CD4-positive, alpha-beta memory T cell (primary cell): ENCODE measurements around the gene CHN1. TPM values are rescaled to one million over a fixed set of nuclear protein-coding genes. Genes with fewer than 3 reads are reported as not detected.

ENCODE experiments used
- CTCF ChIA-PET: fragments of 350-600 bp; sonication (Branson Sonifier 250); formaldehyde crosslinking; loops from one replicate; lab custom pipeline; 2021; ENCODE audit warnings: inconsistent platforms; ENCODE audit not compliant: partially characterized antibody; lab: Charles Lee
- POLR2A ChIA-PET: fragments of 350-600 bp; sonication (Branson Sonifier 250); formaldehyde crosslinking; loops from one replicate; lab custom pipeline; 2021; ENCODE audit not compliant: partially characterized antibody; lab: Charles Lee
- DNase-seq, 5 donors: peaks; one replicate each; pipeline versions ENCODE4 v3.0.0 to v3.0.0-alpha.2; 2020 to 2022; ENCODE audit warnings: mixed read lengths in 1 of 5
- H3K27ac ChIP-seq: one replicate; pipeline ENCODE4 v1.7.0; 2013; ENCODE audit warnings: low read depth, low read length
- H3K27me3 ChIP-seq: 2 replicates; pipeline ENCODE4 v1.7.0; 2013; ENCODE audit warnings: mild to moderate bottlenecking, low read length, moderate library complexity; ENCODE audit not compliant: insufficient read depth
- H3K36me3 ChIP-seq: 2 replicates; pipeline ENCODE4 v1.7.0; 2013; ENCODE audit warnings: mild to moderate bottlenecking, low read length, moderate library complexity; ENCODE audit not compliant: insufficient read depth
- H3K4me1 ChIP-seq: 2 replicates; pipeline ENCODE4 v1.7.0; 2013; ENCODE audit warnings: mild to moderate bottlenecking, low read length, moderate library complexity; ENCODE audit not compliant: insufficient read depth
- H3K4me3 ChIP-seq, 2 donors: one replicate each; pipeline ENCODE4 v1.7.0; 2013; ENCODE audit warnings: low read length in 2 of 2, mild to moderate bottlenecking in 1 of 2
- H3K9me3 ChIP-seq, 2 donors: one replicate each; pipeline ENCODE4 v1.7.0; 2013; ENCODE audit warnings: low read length in 2 of 2, control low read depth in 1 of 2; ENCODE audit not compliant: control insufficient read depth in 1 of 2
- H3K27ac Mint-ChIP-seq, 7 donors: one replicate each; pipeline ENCODE4 v1.8.0; 2020 to 2021; ENCODE audit warnings: mixed read lengths in 7 of 7, mild to moderate bottlenecking in 6 of 7, inconsistent platforms in 3 of 7, moderate library complexity in 3 of 7
- H3K27me3 Mint-ChIP-seq, 2 donors: one replicate each; pipeline ENCODE4 v1.8.0; 2020 to 2021; ENCODE audit warnings: mixed read lengths in 2 of 2
- H3K36me3 Mint-ChIP-seq, 2 donors: one replicate each; pipeline ENCODE4 v1.8.0; 2020 to 2021; ENCODE audit warnings: mixed read lengths in 2 of 2, inconsistent platforms in 1 of 2, mild to moderate bottlenecking in 1 of 2
- H3K4me1 Mint-ChIP-seq, 4 donors: one replicate each; pipeline ENCODE4 v1.8.0; 2020 to 2021; ENCODE audit warnings: mixed read lengths in 4 of 4, mild to moderate bottlenecking in 1 of 4
- H3K4me3 Mint-ChIP-seq, 8 donors: one replicate each; pipeline ENCODE4 v1.8.0; 2020 to 2021; ENCODE audit warnings: mixed read lengths in 8 of 8, mild to moderate bottlenecking in 7 of 8, moderate library complexity in 6 of 8, inconsistent platforms in 3 of 8
- H3K9me3 Mint-ChIP-seq, 8 donors: one replicate each; pipeline ENCODE4 v1.8.0; 2020 to 2021; ENCODE audit warnings: mixed read lengths in 8 of 8, mild to moderate bottlenecking in 5 of 8, inconsistent platforms in 3 of 8, moderate library complexity in 1 of 8
- intact Hi-C: fragments of 100-400 bp; cut with micrococcal nuclease; formaldehyde crosslinking; loops from one replicate; pipeline ENCODE4 v1.15.1; 2023
- polyA plus RNA-seq, 2 donors: library from polyadenylated mRNA; unstranded; fragments of 300-500 nt; fragmentation: Illumina TruSeq; gene quantifications; one replicate each; pipeline ENCODE4 v1.2.3, GENCODE V29; 2021
- total RNA-seq, 2 experiments: library from RNA; stranded (reverse); gene quantifications; one replicate each; pipeline ENCODE4 v1.2.3, GENCODE V29; 2021

The CHN1 gene, protein sequence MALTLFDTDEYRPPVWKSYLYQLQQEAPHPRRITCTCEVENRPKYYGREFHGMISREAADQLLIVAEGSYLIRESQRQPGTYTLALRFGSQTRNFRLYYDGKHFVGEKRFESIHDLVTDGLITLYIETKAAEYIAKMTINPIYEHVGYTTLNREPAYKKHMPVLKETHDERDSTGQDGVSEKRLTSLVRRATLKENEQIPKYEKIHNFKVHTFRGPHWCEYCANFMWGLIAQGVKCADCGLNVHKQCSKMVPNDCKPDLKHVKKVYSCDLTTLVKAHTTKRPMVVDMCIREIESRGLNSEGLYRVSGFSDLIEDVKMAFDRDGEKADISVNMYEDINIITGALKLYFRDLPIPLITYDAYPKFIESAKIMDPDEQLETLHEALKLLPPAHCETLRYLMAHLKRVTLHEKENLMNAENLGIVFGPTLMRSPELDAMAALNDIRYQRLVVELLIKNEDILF
- 1 to 10 TPM; 3.4 to 3.7 TPM for total RNA-seq
- 10 to 100 TPM; 14.1 to 15.3 TPM for polyA plus RNA-seq

DNA sequence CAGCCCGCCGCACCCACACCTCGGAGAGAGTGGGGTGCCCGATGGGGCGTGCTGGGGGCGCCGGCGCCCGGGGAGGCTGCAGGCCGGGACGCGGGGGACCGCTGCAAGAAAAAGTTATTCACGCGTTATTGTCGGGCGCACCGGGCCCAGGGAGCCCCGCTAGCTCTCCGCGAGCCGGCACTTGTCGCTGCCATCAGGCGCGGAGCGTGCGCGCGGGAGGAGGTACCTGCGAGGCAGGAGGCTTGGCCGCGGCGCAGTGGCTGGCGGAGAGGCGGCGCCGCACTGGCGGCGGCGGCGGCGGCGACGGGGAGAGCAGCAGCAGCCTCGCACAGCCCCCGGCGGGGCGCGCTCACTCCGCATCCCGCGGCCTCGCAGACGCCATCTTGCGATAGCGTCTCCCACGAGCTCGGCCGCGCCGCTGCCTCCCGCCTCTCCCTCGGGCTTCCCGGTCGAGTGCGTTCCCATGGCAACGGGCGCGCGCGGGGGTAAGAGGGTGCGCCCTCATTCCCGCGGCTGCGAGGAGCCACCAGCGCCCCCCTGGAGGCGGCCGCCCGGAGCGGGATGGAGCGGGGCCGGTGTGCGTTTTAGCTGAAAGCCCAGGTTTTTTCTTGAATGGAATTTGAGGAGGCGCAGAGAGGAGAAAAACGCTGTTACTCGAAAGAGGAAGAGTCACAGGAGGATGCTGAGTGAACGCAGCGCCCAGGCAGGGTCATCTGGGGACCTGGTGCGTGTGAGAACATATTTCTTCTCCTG lies at the start of gene CHN1:
Gene CHN1, minus strand, starts transcription at position 402 of the 753 bp plus-strand sequence. CDS start 469 bp downstream, outside the sequence.
- intact Hi-C loops: no loop called here
- H3K27ac Mint-ChIP-seq: peak within 1 kb of the TSS; percentile 43 to 87 (median 64)
- H3K9me3 Mint-ChIP-seq: no peaks in the 10 kb centered on the region
- DNase-seq: peak; percentile 66 to 75 (median 68)
- Histone ChIP-seq H3K4me1 (peaks cover 9% of the 10 kb centered on the region), H3K4me3 (peak within 1 kb of the TSS in 1 of 2 donors; percentile 55), H3K27ac (peak within 1 kb of the TSS; percentile 9), H3K9me3 (no peaks in the 10 kb centered on the region), H3K36me3 (no peaks in the 10 kb centered on the region), H3K27me3 (peaks cover 24% of the 10 kb centered on the region)
- peaks cover 0 to 13% (median 6%) of the 10 kb centered on the region in 4 donors for H3K4me1 Mint-ChIP-seq
- no peaks in the 10 kb centered on the region for H3K36me3 Mint-ChIP-seq
- peaks cover 21 to 33% of the 10 kb centered on the region in 2 donors for H3K27me3 Mint-ChIP-seq
- POLR2A ChIA-PET: interaction anchor here (1.0 to 1.2 kb wide), 2 partner anchors 11 to 513 kb away, joined by 3 to 4 read pairs; no protein-coding TSS in a partner anchor
- CTCF ChIA-PET: interaction anchor here (0.9 to 1.8 kb wide), 5 partner anchors 10 to 411 kb away, joined by 3 to 4 read pairs (median 4); no protein-coding TSS in a partner anchor
- H3K4me3 Mint-ChIP-seq: peak within 1 kb of the TSS; percentile 84 to 91 (median 88)

DNA sequence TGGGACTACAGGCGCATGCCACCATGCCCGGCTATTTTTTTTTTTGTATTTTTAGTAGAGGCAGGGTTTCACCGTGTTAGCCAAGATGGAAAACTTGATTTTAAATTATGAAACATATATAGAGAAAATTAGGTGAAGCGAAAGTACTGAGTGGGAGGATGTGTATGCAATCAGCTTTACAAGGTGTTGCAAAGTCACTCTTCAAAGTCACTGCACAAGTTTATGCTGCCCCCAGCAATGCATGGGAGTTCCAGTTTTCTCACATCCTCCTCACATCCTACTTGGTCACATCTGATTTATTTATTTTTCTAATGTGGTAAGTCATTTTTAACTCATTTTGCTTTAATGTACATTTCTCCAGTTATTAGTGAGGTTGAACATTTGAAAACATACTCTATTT lies 49.2 kb upstream of the CHN1 start:
- Mint-ChIP-seq H3K4me3 (no peak overlapping the region), H3K36me3 (peaks cover 10 to 33% of the 10 kb centered on the region in 2 donors), H3K4me1 (peaks cover 0 to 3% (median 0%) of the 10 kb centered on the region in 4 donors), H3K27ac (no peak overlapping the region), H3K27me3 (no peaks in the 10 kb centered on the region), H3K9me3 (no peaks in the 10 kb centered on the region)
- Histone ChIP-seq H3K36me3 (no peaks in the 10 kb centered on the region), H3K27me3 (no peaks in the 10 kb centered on the region), H3K9me3 (no peaks in the 10 kb centered on the region), H3K4me3 (no peak overlapping the region), H3K27ac (no peak overlapping the region), H3K4me1 (no peaks in the 10 kb centered on the region)
- ChIA-PET POLR2A (no interaction called here), CTCF (no interaction called here)
- intact Hi-C loops: no loop called here
- no peak for DNase-seq

DNA sequence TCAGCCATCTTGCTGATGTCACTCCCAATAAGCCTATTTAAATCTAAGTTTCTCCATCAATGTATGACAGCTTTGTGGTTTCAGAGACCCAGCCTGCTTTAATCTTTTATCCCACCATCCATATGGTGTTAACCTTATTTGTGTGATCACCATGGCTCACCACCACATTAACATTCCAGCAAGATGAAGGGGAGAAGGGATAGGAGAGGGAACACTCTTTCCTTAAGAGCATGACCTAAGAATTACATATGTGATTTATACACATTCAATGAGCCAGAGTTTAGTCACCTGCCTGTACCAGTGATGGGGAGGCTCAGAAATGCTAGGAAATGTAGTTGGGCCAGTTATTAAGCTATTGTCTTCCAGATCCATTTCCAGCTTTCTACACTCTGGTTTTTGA lies 44.5 kb upstream of the CHN1 start:
- Mint-ChIP-seq H3K4me1 (no peaks in the 10 kb centered on the region), H3K36me3 (peaks cover 5 to 18% of the 10 kb centered on the region in 2 donors), H3K27ac (no peak overlapping the region), H3K4me3 (no peak overlapping the region), H3K27me3 (no peaks in the 10 kb centered on the region), H3K9me3 (peaks cover 0 to 2% (median 0%) of the 10 kb centered on the region in 8 donors)
- intact Hi-C loops: no loop called here
- DNase-seq: no peak
- Histone ChIP-seq H3K27ac (no peak overlapping the region), H3K36me3 (no peaks in the 10 kb centered on the region), H3K4me1 (no peaks in the 10 kb centered on the region), H3K9me3 (no peaks in the 10 kb centered on the region), H3K27me3 (no peaks in the 10 kb centered on the region), H3K4me3 (no peak overlapping the region)
- ChIA-PET CTCF (interaction anchor here (1.3 to 1.6 kb wide), 4 partner anchors 11 to 301 kb away, joined by 3 to 6 read pairs (median 4); no protein-coding TSS in a partner anchor), POLR2A (no interaction called here)

DNA sequence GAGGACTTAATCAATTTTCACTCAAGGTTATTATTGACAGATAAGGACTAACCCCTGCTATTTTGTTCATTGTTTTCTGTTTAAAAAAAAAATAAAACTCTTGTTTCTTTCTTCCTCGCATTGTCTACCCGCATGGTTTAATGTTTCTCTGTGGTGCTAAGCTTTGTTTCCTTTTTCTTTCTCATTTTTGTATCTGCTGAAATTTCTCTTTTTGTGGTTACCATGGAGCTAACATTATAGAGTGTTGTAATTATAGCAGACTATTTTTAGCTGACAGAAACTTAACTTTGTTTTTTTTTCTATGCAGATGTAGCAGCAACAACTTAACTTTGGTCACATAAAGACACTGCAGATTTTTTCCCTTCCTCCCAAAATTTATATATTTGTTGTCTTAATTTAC lies 43.1 kb upstream of the CHN1 start:
- Mint-ChIP-seq H3K27ac (no peak overlapping the region), H3K36me3 (peaks cover 5 to 18% of the 10 kb centered on the region in 2 donors), H3K4me3 (no peak overlapping the region), H3K27me3 (no peaks in the 10 kb centered on the region), H3K4me1 (no peaks in the 10 kb centered on the region), H3K9me3 (peaks cover 0 to 4% (median 0%) of the 10 kb centered on the region in 8 donors)
- ChIA-PET CTCF (interaction anchor here (1.3 to 1.6 kb wide), 2 partner anchors 10 to 299 kb away, joined by 4 to 5 read pairs; no protein-coding TSS in a partner anchor), POLR2A (interaction anchor here (0.5 kb wide), 1 partner anchor 35 kb away, joined by 3 read pairs; no protein-coding TSS in a partner anchor)
- intact Hi-C loops: no loop called here
- no peaks in the 10 kb centered on the region for H3K36me3 ChIP-seq
- no peak overlapping the region for H3K4me3 ChIP-seq
- no peaks in the 10 kb centered on the region for H3K27me3 ChIP-seq
- no peaks in the 10 kb centered on the region for H3K9me3 ChIP-seq
- H3K27ac ChIP-seq: no peak overlapping the region
- DNase-seq: no peak
- H3K4me1 ChIP-seq: no peaks in the 10 kb centered on the region

DNA sequence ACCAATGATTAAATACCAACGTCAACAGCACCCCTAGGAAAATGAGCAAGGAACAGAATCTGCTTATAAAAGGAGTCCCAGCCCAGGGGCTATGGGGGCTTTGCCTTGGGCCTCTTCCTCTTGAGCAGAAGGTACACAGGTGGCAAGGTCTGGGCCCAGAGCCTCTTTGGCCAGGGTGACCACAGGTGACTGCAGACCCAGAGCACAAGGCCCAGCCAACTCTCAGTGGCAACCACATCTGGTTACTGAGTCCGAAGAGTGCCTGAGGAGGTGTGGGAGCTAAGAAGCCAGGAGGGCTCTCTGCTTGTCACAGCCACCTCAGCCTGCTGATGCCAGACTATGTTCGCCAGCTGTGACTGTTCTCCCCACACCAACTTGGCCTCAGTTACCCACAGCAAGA lies 34.3 kb upstream of the CHN1 start:
- no peaks in the 10 kb centered on the region for H3K36me3 Mint-ChIP-seq
- H3K4me1 Mint-ChIP-seq: peaks cover 4 to 9% (median 7%) of the 10 kb centered on the region in 4 donors

DNA sequence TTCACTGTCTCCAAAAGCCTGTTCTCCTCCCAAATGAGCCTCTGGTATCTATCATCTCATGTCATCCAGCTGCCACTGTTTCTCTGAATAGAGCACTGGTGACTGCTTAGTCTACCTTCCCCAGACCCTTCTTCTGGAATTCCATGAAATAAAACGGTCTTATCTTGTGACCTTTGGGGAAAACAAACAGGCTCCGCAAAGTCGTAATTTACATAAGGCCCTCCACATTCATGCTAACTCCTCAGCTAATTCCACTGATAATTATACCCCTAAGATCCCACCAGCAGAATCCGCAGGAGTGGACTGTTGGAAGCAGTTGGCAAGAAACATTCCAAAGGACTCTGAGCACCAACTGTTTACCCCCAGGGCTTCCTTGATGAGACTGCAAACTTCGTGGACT lies 33.9 kb upstream of the CHN1 start:
- H3K4me1 Mint-ChIP-seq: peaks cover 4 to 9% (median 7%) of the 10 kb centered on the region in 4 donors
- Histone ChIP-seq H3K9me3 (no peaks in the 10 kb centered on the region), H3K4me3 (no peak overlapping the region), H3K4me1 (peaks cover 4% of the 10 kb centered on the region), H3K36me3 (no peaks in the 10 kb centered on the region), H3K27ac (no peak overlapping the region), H3K27me3 (no peaks in the 10 kb centered on the region)
- H3K36me3 Mint-ChIP-seq: no peaks in the 10 kb centered on the region
- H3K27me3 Mint-ChIP-seq: no peaks in the 10 kb centered on the region
- POLR2A ChIA-PET: interaction anchor here (0.9 kb wide), 1 partner anchor 321 kb away, joined by 3 read pairs; no protein-coding TSS in a partner anchor
- no peak overlapping the region for H3K4me3 Mint-ChIP-seq
- no peak for DNase-seq
- H3K27ac Mint-ChIP-seq: peak overlapping the region in 2 of 7 donors; percentile 60 to 74
- CTCF ChIA-PET: interaction anchor here (1.5 kb wide), 1 partner anchor 1059 kb away, joined by 3 read pairs; no protein-coding TSS in a partner anchor
- intact Hi-C loops: loop anchor here (10.0 kb wide), 1 partner anchor 146 kb away; the partner anchor contains the start of gene ATP5MC3
- peaks cover 0 to 2% (median 0%) of the 10 kb centered on the region in 8 donors for H3K9me3 Mint-ChIP-seq

More for the DNA sequence above, 34.3 kb upstream of the CHN1 start:
- Histone ChIP-seq H3K27ac (no peak overlapping the region), H3K36me3 (no peaks in the 10 kb centered on the region), H3K4me3 (no peak overlapping the region), H3K9me3 (no peaks in the 10 kb centered on the region), H3K27me3 (no peaks in the 10 kb centered on the region), H3K4me1 (peaks cover 4% of the 10 kb centered on the region)
- Mint-ChIP-seq H3K27ac (no peak overlapping the region), H3K27me3 (no peaks in the 10 kb centered on the region), H3K4me3 (no peak overlapping the region), H3K9me3 (peaks cover 0 to 3% (median 0%) of the 10 kb centered on the region in 8 donors)
- ChIA-PET POLR2A (interaction anchor here (0.9 kb wide), 1 partner anchor 322 kb away, joined by 3 read pairs; no protein-coding TSS in a partner anchor), CTCF (no interaction called here)
- intact Hi-C loops: loop anchor here (10.0 kb wide), 1 partner anchor 145 kb away; the partner anchor contains the start of gene ATP5MC3
- DNase-seq: no peak
